ENCODE results near the gene TRPC6.
"Not testable (repeated sequence)": the region's sequence is repeated elsewhere in the genome, so short reads cannot be mapped to it uniquely, and the experiment has no call there.

Gene TRPC6

DNA sequence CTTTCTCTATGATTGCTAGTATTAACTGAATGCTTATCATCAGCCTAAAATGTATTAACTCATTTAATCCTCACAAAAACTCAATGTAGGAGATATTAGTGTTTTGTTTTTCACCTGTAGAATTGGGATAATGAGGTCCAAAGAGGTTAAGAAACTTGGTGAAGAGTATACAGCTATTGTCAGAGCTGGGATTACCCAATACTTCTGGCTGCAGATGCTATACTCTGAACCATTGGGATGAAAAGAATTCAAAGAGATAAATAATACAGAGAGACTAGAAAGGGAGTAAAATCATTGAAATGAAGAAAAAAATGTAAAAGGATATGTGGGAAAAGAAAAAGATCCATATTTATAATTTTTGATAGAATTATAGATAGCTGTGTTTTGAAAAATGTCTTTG, 137.1 kb downstream of the TRPC6 start:
- no peak for DNase-seq

DNA sequence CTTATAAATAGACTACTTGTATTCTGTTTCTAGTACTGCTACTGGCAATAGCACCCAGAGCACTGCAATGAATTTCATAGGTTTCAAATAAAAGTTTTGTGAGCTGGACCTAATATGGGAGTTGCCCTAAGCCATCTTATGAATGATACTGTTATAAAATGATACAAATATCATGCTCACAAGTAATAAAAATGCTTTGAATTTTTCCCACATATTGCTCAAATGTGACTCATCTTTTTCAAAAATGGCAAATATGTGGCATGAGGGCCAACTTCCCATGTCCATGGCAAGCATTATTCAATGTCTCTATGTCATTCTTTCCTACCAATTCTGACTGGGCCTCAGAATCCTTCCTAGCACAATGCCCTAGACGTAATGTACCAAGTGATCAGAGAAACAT, 137.6 kb downstream of the TRPC6 start:
- peak; percentile 67 for DNase-seq

DNA sequence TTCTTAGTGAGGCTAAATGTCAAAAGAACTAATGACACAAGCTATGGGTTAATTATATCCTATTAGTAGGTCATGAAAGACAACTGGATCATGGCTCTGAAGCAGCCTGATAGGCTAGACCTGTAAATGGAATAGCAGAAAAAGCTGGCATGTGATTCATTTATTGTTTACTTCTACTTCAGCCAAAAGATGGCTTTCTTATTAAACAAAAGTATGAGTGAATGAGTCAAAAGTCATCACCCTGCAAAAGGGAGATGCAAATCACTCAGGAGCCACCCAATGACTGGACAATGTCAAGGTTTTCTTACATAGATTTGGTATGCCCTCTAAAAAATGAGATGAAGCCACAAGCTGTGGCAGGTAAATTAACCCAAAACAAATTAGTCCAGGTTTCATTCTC, 138.0 kb downstream of the TRPC6 start:
- DNase-seq, result no peak

DNA sequence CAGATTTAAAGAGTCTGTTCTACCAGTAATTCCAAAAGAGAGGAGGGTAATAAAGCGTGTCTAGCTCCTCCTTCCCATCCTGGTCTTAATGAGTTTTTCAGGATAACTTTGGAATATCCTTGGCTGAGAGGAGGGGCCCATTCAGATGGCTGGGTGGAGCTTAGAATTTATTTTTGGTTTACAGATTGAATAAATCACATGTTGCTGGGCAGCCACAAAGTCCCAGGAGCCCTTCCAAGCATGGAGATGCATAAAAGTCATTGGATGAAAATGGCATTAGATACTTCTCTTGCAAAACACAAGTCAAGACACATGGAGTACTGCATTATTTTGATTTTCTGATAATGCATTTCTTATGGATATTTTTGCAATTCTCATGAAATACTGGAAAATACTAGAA, 139.0 kb downstream of the TRPC6 start:
- no peak for DNase-seq

DNA sequence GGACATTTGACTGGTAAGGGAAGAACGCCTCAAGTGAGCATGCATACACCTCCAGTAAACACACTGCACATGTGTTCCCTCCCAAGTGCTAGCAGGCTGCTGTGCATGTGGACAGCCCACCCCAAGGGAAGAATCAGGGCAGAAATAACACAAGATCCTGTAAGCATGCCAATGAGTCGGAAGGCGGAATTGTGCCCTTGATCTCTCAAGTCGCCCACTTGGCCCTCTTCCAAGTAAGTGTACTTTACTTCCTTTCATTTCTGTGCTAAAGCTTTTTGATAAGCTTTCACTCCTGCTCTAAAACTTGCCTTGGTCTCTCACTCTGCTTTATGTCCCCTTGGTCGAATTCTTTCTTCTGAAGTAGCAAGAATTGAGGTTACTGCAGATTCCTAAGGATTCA, 139.6 kb downstream of the TRPC6 start:
- DNase-seq, result peak; percentile 26

DNA sequence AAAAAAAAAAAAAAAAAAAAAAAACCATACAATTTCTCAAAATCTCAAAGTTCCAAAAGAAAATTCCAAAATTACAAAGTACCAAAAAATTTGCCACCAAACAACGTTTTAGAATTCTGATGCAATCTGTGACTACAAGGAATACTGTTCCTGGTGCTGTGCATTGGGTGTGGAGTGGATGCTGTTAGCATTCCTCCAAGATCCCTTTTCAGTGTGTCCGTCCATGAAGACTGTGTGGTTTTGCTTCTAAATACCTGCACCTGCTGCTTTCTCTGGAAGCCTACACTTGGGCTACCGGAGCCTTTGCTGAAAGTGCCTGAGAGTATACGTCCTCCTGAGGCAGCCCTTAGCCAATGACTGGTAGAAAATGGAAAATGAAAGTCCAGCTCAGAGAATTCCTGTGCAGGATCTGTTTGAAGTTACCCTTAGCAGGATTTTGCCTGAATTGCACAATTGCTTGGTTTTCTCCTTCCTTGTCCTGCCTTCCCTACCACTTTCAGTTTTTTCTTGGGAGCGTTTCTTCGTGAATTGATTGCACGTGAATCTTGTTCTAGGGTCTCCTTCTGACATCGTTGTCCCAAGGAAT, 140.8 kb downstream of the TRPC6 start:
- DNase-seq, result no peak

DNA sequence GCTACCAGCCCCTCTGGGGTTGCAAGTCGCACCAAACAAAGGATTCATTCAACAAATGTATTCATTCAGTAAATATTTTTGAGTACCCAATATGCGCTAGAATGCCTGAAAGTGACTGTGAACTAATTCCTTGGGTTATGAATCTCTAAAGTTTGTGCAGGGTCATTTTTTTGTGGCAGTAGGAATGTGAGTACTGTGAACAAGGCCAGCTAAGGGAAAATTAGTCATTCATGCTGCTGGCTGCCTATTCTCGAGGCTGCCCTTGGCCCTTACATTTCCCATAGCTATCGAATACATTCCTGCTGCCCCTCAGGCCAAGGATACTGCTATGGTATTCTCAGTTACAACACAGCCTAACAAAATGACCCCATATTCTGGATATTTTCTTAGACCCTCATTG, 141.6 kb downstream of the TRPC6 start:
- DNase-seq, result peak; percentile 69

DNA sequence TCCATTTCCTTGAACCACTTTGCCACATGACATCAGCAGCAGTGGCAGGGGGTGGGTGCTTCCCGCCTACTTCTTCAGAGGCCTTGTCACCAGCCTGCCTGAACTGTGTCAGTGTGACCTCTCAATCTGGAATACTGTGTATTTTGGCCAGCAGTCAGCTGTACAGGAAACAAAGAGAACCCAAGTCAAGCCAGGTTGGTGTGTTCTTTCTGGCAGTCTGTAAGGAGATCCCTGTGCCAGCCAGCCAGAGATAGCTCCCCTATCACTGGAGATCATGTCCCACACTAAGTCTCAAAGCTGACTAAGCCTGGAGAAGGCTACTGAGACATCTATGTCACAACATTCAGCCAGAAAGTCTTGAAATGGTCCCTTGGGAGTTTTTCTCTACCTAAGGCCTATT, 142.1 kb downstream of the TRPC6 start:
- no peak for DNase-seq

DNA sequence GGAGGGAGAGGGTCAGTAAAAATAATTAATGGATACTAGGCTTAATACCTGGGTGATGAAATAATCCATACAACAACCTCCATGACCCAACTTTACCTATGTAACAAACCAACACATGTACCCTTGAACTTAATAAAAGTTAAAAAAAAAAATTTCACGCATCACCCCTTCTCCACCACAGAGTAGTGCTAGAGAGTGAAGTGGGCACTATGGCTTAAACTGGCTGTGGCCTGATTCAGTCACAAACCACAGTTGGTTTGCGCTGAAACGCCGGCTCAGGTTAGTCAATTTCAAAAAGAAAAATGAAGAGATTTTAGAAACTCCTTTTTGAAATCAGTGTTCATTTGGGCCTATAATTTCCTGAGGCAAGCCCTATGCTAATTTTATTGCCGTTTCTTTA, 144.3 kb downstream of the TRPC6 start:
- DNase-seq, result no peak

DNA sequence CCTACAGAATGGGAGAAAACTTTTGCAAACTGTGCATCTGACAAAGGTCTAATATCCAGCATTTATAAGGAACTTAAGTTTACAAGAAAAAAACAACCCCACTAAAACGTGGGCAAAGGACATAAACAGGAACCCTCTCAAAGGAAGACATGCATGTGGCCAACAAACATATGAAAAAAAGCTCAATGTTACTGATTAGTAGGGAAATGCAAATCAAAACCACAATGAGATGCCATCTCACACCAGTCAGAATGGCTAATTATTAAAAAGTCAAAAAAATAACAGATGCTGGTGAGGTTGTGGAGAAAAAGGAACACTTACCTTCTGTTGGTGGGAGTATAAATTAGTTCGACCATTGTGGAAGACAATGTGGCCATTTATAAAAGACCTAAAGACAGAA, 145.1 kb downstream of the TRPC6 start:
- not testable (repeated sequence) for DNase-seq

DNA sequence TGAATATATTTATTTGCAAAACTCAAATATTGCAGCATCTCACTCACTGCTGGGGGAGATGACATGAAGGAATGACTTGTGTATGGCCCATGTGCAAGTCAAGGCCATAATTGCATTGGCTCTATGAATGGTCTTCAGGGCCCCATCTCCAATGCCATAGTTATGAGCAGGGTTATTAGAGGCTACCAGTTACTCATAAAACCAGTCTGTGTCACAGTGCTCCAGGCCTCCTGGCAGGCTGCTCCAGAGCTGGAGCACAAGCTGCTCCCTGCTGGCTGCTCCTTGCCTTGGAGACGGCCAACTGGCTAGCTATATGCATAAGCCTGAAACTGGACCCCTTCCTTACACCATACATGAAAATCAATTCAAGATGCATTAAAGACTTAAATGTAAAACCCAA, 145.7 kb downstream of the TRPC6 start:
- no peak for DNase-seq

DNA sequence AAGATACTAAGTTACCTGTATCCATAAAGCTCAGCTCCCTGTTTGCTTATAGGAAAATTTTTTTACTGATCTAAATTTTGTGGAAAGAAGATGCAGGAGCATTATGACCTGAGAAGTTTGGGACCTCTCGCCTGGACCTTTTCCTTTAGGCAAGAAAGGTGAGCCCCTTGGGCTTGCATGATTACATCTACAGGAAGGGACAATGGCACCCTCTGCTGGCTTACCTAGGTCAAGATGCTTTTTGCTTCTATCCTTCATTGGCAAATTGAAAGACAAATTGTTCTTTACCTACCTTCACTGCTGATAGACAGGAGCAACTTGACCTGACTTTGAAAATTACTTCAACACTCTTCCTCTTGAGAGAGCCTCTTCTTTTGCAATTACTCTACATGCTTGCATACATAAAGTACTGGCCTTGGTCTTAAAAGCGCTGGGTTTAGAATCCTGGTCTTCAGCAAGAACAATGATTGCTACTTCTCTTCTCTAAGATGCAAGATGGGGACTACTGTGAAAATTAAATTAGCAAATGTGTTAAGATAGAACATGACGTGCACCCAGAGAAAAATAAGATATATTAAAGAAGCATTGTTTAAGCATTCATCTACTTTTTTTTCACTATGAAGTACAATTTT, 147.2 kb downstream of the TRPC6 start:
- no peak for DNase-seq

DNA sequence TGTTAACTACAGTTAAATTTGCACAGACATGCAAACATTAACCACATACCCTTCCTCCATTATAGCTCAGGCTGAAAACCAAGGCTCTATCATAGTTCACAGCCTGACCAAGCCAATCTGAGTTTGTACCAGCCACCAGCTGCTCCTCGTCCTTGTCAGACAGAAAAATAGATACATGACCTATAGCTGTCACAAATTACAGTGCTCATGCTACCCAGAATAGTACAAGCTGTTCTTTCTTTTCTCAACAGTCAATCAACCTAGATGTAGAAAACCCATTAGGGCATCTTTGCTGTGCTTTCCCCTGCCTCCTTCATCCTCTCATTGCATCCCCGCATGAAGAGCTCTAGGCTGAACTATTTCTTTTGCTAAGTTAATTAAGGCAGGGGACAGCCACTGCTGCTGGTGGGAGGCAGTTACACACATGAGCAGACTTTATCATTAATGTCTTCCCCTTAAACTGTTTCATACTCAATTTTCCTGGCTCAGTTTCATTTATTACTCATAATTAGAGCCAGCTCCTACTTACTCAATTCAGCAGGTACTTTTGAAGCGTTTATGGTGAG, 148.3 kb downstream of the TRPC6 start:
- no peak for DNase-seq

DNA sequence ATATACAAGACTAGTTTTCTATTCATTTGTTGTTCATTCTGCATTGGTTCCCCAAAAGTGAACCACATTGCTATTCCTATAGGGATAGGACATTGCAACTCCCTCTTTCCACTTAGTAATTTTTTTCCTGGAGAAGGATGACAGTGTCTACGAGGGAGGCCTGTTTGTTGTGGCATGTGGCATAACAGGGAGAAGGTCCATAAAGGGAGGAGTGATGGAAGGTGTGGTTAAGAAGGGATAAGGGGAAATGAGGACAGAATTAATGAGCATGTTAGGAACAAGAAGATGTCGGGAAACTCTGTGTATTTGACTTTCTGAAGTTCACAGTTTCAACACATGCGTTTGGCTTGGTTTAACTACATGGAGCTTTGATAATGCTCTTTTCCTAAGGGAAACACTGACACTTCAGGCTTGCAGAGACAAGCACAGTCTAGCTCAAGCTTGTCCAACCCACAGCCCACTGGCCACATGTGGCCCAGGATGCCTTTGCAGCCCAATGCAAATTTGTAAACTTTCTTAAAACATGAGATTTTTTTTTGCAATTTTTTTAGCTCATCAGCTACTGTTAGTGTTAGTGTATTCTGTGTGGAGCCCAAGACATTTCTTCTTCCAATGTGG, 149.7 kb downstream of the TRPC6 start:
- DNase-seq, result no peak

DNA sequence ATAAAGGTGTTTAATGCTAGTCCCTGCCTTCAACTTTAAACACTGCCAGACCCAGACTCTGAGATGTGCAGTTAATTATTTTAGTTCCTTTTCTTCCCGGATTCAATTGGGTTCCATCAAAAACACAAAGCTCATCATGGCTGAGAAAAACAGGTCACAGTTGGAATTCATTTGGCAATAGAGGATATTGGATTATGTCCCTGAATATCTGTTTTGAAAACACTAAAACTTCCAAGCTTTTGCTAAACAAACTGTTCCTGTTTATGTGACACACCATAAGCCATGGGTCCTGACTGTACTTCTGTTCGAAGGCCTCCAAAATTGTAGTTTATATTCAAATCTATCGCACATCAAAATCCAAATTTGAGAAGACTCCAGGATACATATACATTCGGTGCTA, 150.7 kb downstream of the TRPC6 start:
- no peak for DNase-seq

DNA sequence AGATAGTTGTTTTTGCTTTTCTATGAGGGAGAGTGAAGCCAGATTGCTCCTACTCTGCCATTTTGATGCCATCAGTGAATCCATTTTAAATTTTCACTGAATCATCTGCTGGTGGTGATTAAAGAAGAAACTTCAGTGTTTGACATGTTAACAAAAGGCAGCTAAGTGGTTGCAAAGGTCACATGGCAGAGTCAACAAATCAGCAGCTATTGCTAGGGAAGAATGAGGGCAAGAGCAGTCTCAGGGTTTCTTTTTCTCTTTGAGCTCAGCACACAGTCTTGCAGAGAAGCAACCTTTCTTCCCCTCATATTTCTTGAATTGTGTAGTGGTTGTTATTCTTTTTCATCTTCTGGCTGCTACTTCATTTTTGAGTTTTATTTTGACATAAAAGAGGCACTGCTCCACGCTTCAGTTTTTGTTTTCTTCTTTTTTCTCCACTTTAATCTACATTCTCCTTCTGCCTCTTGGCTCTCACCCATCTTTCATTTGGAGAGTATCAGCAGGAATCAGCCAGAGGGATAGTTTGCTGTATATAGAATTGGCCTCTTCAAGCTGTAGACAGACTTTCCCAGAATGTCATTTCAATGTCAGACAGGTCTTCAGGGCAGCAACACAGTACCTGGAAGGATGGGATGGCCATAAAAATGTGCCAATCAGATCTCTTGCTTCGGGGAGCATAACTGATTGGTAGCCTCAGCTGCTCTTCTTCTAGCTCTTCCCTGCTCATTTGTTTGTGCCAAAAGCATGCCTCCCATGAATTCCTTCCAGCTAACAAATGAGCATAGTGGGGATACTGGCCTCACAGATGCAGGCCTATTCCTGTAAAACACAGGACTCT, 153.9 kb downstream of the TRPC6 start:
- no peak for DNase-seq

DNA sequence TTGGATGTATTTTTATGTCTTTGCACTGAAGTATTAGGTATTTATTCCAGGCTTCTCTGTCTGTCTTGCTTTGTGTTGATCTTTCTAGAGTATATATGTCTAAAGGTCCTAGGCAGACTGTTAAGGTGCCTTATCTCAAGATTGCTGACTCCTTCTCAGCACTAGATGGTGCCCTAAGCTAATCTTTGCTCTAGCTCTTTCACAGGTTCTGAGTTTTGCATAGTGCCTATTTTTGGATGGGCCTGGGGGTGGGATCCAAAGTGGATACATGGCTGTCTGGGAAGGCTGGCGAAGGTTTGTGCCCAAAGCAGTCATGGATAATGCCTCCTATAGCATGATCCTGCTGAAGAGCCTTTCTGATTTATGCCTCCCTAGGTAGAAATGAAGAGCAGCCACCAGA, 154.9 kb downstream of the TRPC6 start:
- DNase-seq, result no peak

DNA sequence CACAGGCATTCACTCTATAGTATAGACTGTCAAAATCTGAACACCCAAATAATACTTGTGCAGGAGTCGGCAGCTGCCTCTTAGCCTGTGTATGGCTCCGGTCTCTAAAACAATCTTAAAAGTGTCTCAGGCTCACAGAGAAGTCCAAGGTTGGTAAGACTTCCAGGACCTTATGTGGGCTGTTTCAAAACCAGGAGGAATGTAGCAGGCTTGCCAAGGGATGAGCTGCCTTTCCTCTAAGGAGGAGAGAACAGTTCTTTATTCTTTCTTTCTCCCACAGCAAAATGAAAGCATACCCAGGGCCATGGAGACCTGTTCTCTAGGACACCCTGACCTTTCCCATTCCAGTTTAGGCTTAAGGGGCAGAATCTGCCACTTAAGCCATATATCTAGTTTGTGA, 176.5 kb downstream of the TRPC6 start:
- no peak for DNase-seq
